Tibial nerve (tissue), 4 donors: ENCODE measurements around the gene CDCA8. TPM values are rescaled to one million over a fixed set of nuclear protein-coding genes. Genes with fewer than 3 reads are reported as not detected.

Experiments used
- DNase-seq, 2 donors: peaks; one replicate each; pipeline ENCODE4 v3.0.0-alpha.2; 2019; ENCODE audit warnings: low spot score in 2 of 2
- H3K27ac ChIP-seq, 4 donors: fragments of 200-600 bp; sonication (generic) in 3 of 4; one replicate each; pipeline ENCODE4 v1.5.1; 2017 to 2019; ENCODE audit warnings: mild to moderate bottlenecking in 1 of 4
- H3K27me3 ChIP-seq, 2 donors: fragments of 200-600 bp; sonication (generic) in 1 of 2; one replicate each; pipeline versions ENCODE4 v1.5.1 to v1.6.0; 2017 to 2019
- H3K36me3 ChIP-seq, 3 donors: fragments of 200-600 bp; sonication (generic); one replicate each; pipeline ENCODE4 v1.5.1; 2018 to 2019
- H3K4me1 ChIP-seq, 4 donors: fragments of 200-600 bp; sonication (generic) in 3 of 4; one replicate each; pipeline ENCODE4 v1.5.1; 2017 to 2019
- H3K4me3 ChIP-seq, 4 donors: fragments of 200-600 bp; sonication (generic) in 3 of 4; one replicate each; pipeline ENCODE4 v1.5.1; 2017 to 2019; ENCODE audit warnings: mild to moderate bottlenecking in 1 of 4, moderate library complexity in 1 of 4
- H3K9me3 ChIP-seq, 4 donors: fragments of 200-600 bp; sonication (generic) in 3 of 4; one replicate each; pipeline ENCODE4 v1.5.1; 2017 to 2019
- EP300 ChIP-seq, 2 donors: sonication (generic); formaldehyde crosslinking; IDR thresholded peaks; one replicate each; pipeline ENCODE4 v1.6.1; 2017; ENCODE audit warnings: antibody characterized with exemption in 2 of 2, mild to moderate bottlenecking in 1 of 2
- POLR2A ChIP-seq, 2 donors: fragments of 450-650 bp; IDR thresholded peaks; one replicate each; pipeline ENCODE4 v1.6.1; 2017; ENCODE audit warnings: antibody characterized with exemption in 2 of 2, mild to moderate bottlenecking in 2 of 2, moderate library complexity in 2 of 2
- WGBS, 2 donors: methylation state at CpG; one replicate each; pipeline ENCODE4 v1.1.5; 2018; 5-methylcytosine and 5-hydroxymethylcytosine counted together
- total RNA-seq, 4 donors: library from RNA; depleted of rRNA; stranded (reverse); fragments of >200 nt; gene quantifications; one replicate each; pipeline ENCODE4 v1.1.0, GENCODE V29; 2016
- TF ChIP-seq, protein P1 (sequence below), 5 experiments: fragments of 200-600 bp in 3 of 5; fragments of 450-650 bp in 2 of 5; sonication (generic) in 3 of 5; IDR thresholded peaks; one replicate each; pipeline ENCODE4 v1.5.1; 2016 to 2019; ENCODE audit warnings: antibody characterized with exemption in 5 of 5, mild to moderate bottlenecking in 3 of 5, moderate library complexity in 2 of 5

CDCA8 gene
- total RNA-seq, 4 donors from 2014 or later: 0.66 to 0.98 (median 0.90) TPM; not detected in 1

DNA sequence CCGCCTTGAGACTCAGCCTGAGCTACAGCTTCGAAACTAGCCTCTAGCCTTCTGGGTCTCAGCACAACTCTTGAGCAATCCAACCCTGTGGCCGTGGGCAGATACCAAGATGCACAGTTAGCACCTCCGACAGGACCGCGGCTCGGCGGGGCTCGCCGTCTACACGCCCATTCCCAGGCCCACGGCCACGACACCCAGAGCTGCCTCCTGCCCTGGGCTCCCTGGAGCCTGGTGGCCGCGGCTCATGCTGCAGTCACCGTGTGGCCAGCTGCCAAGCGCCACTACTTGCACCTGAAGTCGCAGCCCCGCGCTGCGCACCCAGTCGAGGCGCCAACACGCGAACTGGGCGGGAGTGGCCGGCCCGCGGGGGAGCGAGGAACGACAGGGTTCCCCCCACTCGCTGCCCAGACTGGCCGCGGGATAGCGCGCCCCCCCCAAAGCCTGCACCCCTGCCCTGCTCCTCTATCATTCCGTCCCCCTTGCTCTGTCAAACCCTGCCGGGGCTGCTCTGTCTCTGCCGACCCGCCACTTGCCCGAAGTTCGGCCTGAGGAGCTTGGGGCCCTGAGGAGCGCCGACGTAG is 729 bp upstream of the CDCA8 start:
- Histone ChIP-seq H3K4me3 (peak overlapping the region; percentile 55 to 81 (median 72)), H3K9me3 (no peaks in the 10 kb centered on the region), H3K27ac (peak overlapping the region; percentile 34 to 89 (median 82)), H3K36me3 (peaks cover 0 to 18% (median 0%) of the 10 kb centered on the region in 3 donors), H3K27me3 (no peaks in the 10 kb centered on the region), H3K4me1 (peaks cover 0 to 40% (median 24%) of the 10 kb centered on the region in 4 donors)
- no peak for TF ChIP-seq POLR2A (IDR thresholded peaks at IDR 0.05)
- peak in 1 of 2 donors; percentile 18 for DNase-seq
- 2 to 3% methylated on average over 15 to 42 of the region's 45 CpGs for WGBS, 2 donors

DNA sequence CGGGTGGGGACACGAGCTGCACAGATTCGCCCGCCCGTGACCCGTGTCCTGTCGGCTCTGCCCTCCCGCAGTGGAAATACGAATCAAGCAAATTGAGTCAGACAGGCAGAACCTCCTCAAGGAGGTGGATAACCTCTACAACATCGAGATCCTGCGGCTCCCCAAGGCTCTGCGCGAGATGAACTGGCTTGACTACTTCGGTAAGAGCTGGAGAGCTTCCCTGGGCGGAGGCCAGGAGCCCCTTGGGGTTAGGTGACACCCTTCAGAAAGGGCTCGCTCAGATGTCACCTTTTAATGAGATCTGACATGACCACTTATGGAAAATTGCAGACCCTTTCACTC is 489 bp downstream of the CDCA8 start:
- Histone ChIP-seq H3K9me3 (no peaks in the 10 kb centered on the region), H3K36me3 (peaks cover 0 to 6% (median 0%) of the 10 kb centered on the region in 3 donors), H3K4me1 (peaks cover 0 to 40% (median 24%) of the 10 kb centered on the region in 4 donors), H3K27ac (peak overlapping the region in 1 of 4 donors; percentile 88), H3K4me3 (peak overlapping the region; percentile 55 to 81 (median 72)), H3K27me3 (no peaks in the 10 kb centered on the region)
- TF ChIP-seq, protein P1, sequence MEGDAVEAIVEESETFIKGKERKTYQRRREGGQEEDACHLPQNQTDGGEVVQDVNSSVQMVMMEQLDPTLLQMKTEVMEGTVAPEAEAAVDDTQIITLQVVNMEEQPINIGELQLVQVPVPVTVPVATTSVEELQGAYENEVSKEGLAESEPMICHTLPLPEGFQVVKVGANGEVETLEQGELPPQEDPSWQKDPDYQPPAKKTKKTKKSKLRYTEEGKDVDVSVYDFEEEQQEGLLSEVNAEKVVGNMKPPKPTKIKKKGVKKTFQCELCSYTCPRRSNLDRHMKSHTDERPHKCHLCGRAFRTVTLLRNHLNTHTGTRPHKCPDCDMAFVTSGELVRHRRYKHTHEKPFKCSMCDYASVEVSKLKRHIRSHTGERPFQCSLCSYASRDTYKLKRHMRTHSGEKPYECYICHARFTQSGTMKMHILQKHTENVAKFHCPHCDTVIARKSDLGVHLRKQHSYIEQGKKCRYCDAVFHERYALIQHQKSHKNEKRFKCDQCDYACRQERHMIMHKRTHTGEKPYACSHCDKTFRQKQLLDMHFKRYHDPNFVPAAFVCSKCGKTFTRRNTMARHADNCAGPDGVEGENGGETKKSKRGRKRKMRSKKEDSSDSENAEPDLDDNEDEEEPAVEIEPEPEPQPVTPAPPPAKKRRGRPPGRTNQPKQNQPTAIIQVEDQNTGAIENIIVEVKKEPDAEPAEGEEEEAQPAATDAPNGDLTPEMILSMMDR (IDR thresholded peaks at IDR 0.05): no peak
- TF ChIP-seq POLR2A (IDR thresholded peaks at IDR 0.05): no peak
- TF ChIP-seq EP300 (IDR thresholded peaks at IDR 0.05): no peak
- DNase-seq: no peak
- WGBS, 2 donors: 2 to 3% methylated on average over 9 to 13 of the region's 16 CpGs

- Histone ChIP-seq H3K4me3 (no peak overlapping the region), H3K4me1 (peaks cover 0 to 8% (median 4%) of the 10 kb centered on the region in 4 donors), H3K36me3 (no peaks in the 10 kb centered on the region), H3K27ac (no peak overlapping the region), H3K27me3 (no peaks in the 10 kb centered on the region), H3K9me3 (no peaks in the 10 kb centered on the region)
- no peak for DNase-seq
- TF ChIP-seq, protein P1 (IDR thresholded peaks at IDR 0.05): no peak
- no peak for TF ChIP-seq EP300 (IDR thresholded peaks at IDR 0.05)
- TF ChIP-seq POLR2A (IDR thresholded peaks at IDR 0.05): no peak
- 88 to 89% methylated on average over 2 of the region's 2 CpGs for WGBS, 2 donors
These were observed 4.8 kb downstream of the CDCA8 start for GRCh38 chr1:37697090-37697489.

DNA sequence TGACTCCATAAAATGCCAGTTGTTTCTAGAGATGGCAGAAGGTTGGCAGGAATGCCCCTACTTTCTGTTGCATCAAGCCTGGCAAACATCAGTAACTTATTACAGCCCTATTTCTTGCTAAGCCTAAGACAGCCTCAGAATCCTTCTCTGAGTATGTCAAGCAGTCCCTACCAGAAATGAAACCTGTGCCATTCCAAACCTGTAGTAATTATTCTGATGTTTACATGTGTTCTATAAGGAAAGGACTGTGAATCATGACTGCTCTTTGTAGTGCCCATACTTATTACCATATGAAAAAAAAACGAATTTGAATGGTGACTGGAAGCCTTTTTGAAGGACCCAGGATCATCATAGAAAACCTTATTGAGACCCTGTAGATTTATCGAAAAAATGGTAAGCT is 5.4 kb downstream of the CDCA8 start:
- no peak overlapping the region for H3K27ac ChIP-seq
- peaks cover 0 to 5% (median 2%) of the 10 kb centered on the region in 4 donors for H3K4me1 ChIP-seq
- WGBS, 2 donors: 91 to 92% methylated on average over 2 of the region's 2 CpGs
- DNase-seq: no peak
- TF ChIP-seq, protein P1 (IDR thresholded peaks at IDR 0.05): no peak
- TF ChIP-seq EP300 (IDR thresholded peaks at IDR 0.05) (no peak), POLR2A (IDR thresholded peaks at IDR 0.05) (no peak)
- H3K27me3 ChIP-seq: no peaks in the 10 kb centered on the region
- H3K9me3 ChIP-seq: no peaks in the 10 kb centered on the region
- no peaks in the 10 kb centered on the region for H3K36me3 ChIP-seq
- H3K4me3 ChIP-seq: no peak overlapping the region

DNA sequence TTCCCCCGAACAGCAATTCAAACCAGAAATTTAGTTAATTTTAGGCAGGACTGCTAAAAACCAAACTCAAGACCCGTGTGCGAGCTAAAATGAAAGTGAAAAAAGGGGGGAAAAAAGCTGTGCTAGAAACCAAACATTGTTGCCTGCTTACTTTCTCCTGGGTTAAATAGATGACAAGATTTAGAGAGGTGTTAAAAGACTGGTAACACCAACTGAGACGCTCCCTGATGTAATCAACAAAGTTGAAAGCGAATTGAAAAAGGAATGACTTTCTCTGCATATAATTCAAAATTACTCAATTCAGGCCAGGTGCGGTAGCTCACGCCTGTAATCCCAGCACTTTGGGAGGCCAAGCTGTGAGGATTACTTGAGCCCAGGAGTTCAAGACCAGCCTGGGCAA is 6.8 kb downstream of the CDCA8 start:
- no peak for TF ChIP-seq POLR2A (IDR thresholded peaks at IDR 0.05)
- TF ChIP-seq, protein P1 (IDR thresholded peaks at IDR 0.05): no peak
- TF ChIP-seq EP300 (IDR thresholded peaks at IDR 0.05): no peak
- peaks cover 0 to 6% (median 0%) of the 10 kb centered on the region in 3 donors for H3K36me3 ChIP-seq
- no peak overlapping the region for H3K27ac ChIP-seq
- no peak for DNase-seq
- H3K9me3 ChIP-seq: no peaks in the 10 kb centered on the region
- no peak overlapping the region for H3K4me3 ChIP-seq
- H3K27me3 ChIP-seq: no peaks in the 10 kb centered on the region
- WGBS, 2 donors: 84 to 93% methylated on average over 7 of the region's 7 CpGs
- no peaks in the 10 kb centered on the region for H3K4me1 ChIP-seq
